WTC11 (cell line): Measurements from ENCODE around the gene NYAP1.

Experiments used
- CTCF ChIP-seq: fragments of 200-600 bp; IDR thresholded peaks from 2 replicates; pipeline ENCODE4 v1.8.0; 2022; ENCODE audit warnings: antibody characterized with exemption
- E2F5 ChIP-seq: sonication (generic); formaldehyde crosslinking; IDR thresholded peaks from 2 replicates; pipeline ENCODE4 v1.8.1; 2022; ENCODE audit warnings: mild to moderate bottlenecking, moderate library complexity, missing genetic modification reagents
- MAX ChIP-seq: sonication (generic); formaldehyde crosslinking; IDR thresholded peaks from 2 replicates; pipeline ENCODE4 v1.8.0; 2022; ENCODE audit warnings: mild to moderate bottlenecking, missing genetic modification reagents
- SP1 ChIP-seq: sonication (generic); formaldehyde crosslinking; conservative IDR thresholded peaks from 2 replicates; pipeline ENCODE4 v1.8.1; 2022; ENCODE audit warnings: missing genetic modification reagents
- TEAD4 ChIP-seq: sonication (generic); formaldehyde crosslinking; IDR thresholded peaks from 2 replicates; pipeline ENCODE4 v1.8.0; 2022; ENCODE audit warnings: mild to moderate bottlenecking, missing genetic modification reagents
- ZNF317 ChIP-seq: sonication (generic); formaldehyde crosslinking; IDR thresholded peaks from 2 replicates; pipeline ENCODE4 v1.8.1; 2023; ENCODE audit warnings: low read depth, mild to moderate bottlenecking, moderate library complexity, missing genetic modification reagents, borderline replicate concordance
- TF ChIP-seq, protein P1 (sequence below): sonication (generic); formaldehyde crosslinking; IDR thresholded peaks from 2 replicates; pipeline ENCODE4 v1.8.0; 2022; ENCODE audit warnings: mild to moderate bottlenecking, missing genetic modification reagents

DNA sequence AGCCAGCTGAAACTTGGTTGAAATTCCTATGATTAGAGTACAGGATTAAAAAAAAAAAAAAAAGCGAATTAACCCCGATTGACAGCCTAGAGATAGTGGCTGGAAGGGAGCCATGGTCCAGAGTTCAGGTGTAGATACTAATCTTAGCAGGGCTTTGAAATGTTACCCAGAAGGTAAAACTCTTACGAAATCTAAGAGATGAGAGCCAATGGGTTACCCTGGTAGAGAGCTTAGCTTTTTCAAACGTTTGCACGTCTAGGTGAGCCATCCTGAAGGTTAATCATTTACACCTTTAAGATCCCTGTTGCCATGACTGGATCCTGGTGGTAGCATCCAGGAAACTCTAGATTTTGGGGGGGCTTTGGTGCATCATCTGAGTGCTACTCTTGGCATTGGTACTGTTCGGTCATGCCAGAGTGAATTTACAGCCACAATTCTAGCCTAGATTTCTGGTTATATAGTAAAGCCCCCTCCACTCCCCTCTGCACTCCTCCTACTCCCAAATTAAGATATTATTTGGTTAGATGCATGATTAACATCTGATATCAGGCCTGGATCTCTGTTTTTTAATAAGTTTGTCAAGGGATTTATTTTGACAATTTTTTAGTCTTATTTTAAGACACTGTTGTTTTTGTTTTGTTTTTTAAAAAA is 56.5 kb downstream of the NYAP1 start:
- TF ChIP-seq TEAD4 (CRISPR knock-in tag) (no peak), ZNF317 (CRISPR knock-in tag) (no peak), SP1 (CRISPR knock-in tag) (no peak), CTCF (no peak), MAX (CRISPR knock-in tag) (no peak), E2F5 (CRISPR knock-in tag) (no peak)
- TF ChIP-seq, protein P1, sequence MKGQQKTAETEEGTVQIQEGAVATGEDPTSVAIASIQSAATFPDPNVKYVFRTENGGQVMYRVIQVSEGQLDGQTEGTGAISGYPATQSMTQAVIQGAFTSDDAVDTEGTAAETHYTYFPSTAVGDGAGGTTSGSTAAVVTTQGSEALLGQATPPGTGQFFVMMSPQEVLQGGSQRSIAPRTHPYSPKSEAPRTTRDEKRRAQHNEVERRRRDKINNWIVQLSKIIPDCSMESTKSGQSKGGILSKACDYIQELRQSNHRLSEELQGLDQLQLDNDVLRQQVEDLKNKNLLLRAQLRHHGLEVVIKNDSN (CRISPR knock-in tag): no peak
